ENCODE data around the gene DYRK4. TPM values are rescaled to one million over a fixed set of nuclear protein-coding genes. Genes with fewer than 3 reads are reported as not detected.
A peak's percentile ranks its signal among the peaks of the same experiment; 100 is the strongest.
"Not testable (repeated sequence)": the region's sequence is repeated elsewhere in the genome, so short reads cannot be mapped to it uniquely, and the experiment has no call there.

Gene DYRK4
- total RNA-seq (2012; rRNA removed), result 25.9 and 37.1 TPM in 2 replicates

DNA sequence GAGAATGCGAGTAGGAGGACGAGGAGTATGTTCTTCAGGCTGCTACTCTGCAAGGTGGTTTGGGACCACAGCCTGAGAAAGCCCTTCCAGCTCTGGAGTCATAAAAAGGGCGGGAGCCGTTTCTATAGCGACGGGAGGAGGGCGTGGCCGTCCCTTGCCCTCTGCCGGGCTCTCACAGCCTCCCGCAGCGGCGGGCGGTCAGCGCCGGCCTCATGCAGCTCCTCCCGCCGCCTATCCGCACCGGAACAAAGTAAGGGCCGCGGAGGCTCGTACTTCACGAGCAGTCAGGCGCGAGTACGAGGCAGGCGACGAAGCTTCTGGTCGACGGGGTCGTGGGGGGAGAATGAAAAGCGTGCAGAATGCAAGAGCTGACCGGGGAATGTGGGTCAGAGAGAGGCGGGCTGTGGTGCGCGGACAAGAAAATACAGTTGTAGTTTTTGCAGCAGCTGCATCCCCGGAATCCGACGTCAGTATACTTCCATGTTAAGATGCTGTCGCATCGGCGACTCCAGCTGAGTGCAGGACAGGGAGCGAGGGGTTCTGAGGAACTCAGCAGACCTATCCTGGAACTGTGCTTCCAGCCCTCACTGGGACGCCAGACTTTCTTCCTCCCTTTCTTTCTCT is at the start of gene DYRK4:
DYRK4 (plus strand) TSS at position 175 of the 624 bp plus-strand sequence; CDS start at position 213, 38 bp downstream.
- Histone ChIP-seq H3K4me2 (ENCODE audit: low read length) (peak within 1 kb of the TSS; percentile 86), H3K9me3 (replicated peaks; ENCODE audit: low read length) (no peaks in the 10 kb centered on the region), H3K9ac (ENCODE audit: low read depth, low read length) (peak within 1 kb of the TSS; percentile 44), H3K4me3 (ENCODE audit: low read length) (peak within 1 kb of the TSS; percentile 69), H3K36me3 (ENCODE audit: insufficient read depth, low read length) (no peaks in the 10 kb centered on the region), H3K4me1 (ENCODE audit: control insufficient read depth, insufficient read depth, low read length) (peaks cover 8% of the 10 kb centered on the region), H3K27me3 (ENCODE audit: control insufficient read depth, insufficient read depth, low read length) (no peaks in the 10 kb centered on the region)

GRCh38 chr12:4518106-4518728 is 43.8 kb upstream of the DYRK4 start:
- Histone ChIP-seq H3K4me1 (ENCODE audit: control insufficient read depth, insufficient read depth, low read length) (peaks cover 5% of the 10 kb centered on the region), H3K4me3 (ENCODE audit: low read length) (no peak overlapping the region), H3K9ac (ENCODE audit: low read depth, low read length) (peak overlapping the region; percentile 1), H3K36me3 (ENCODE audit: insufficient read depth, low read length) (peaks cover 16% of the 10 kb centered on the region), H3K27me3 (ENCODE audit: control insufficient read depth, insufficient read depth, low read length) (no peaks in the 10 kb centered on the region), H3K9me3 (replicated peaks; ENCODE audit: low read length) (no peaks in the 10 kb centered on the region), H3K4me2 (ENCODE audit: low read length) (peak overlapping the region; percentile 9)

- not testable (repeated sequence) for H3K4me3 ChIP-seq (ENCODE audit: low read length); H3K9me3 ChIP-seq (replicated peaks; ENCODE audit: low read length); H3K4me2 ChIP-seq (ENCODE audit: low read length); H3K27me3 ChIP-seq (ENCODE audit: control insufficient read depth, insufficient read depth, low read length); H3K9ac ChIP-seq (ENCODE audit: low read depth, low read length); H3K4me1 ChIP-seq (ENCODE audit: control insufficient read depth, insufficient read depth, low read length)
- H3K36me3 ChIP-seq (ENCODE audit: insufficient read depth, low read length), result peaks cover 27% of the 10 kb centered on the region
Measured at GRCh38 chr12:4523443-4523842, 38.6 kb upstream of the DYRK4 start.

GRCh38 chr12:4526923-4527546 is 35.0 kb upstream of the DYRK4 start:
- Histone ChIP-seq H3K9ac (ENCODE audit: low read depth, low read length) (no peak overlapping the region), H3K36me3 (ENCODE audit: insufficient read depth, low read length) (peaks cover 41% of the 10 kb centered on the region), H3K9me3 (replicated peaks; ENCODE audit: low read length) (no peaks in the 10 kb centered on the region), H3K4me2 (ENCODE audit: low read length) (no peak overlapping the region), H3K4me3 (ENCODE audit: low read length) (no peak overlapping the region), H3K4me1 (ENCODE audit: control insufficient read depth, insufficient read depth, low read length) (no peaks in the 10 kb centered on the region), H3K27me3 (ENCODE audit: control insufficient read depth, insufficient read depth, low read length) (no peaks in the 10 kb centered on the region)

GRCh38 chr12:4530160-4530559 is 31.8 kb upstream of the DYRK4 start:
- no peak overlapping the region for H3K4me2 ChIP-seq (ENCODE audit: low read length)
- no peak overlapping the region for H3K4me3 ChIP-seq (ENCODE audit: low read length)
- H3K27me3 ChIP-seq (ENCODE audit: control insufficient read depth, insufficient read depth, low read length), result no peaks in the 10 kb centered on the region
- H3K36me3 ChIP-seq (ENCODE audit: insufficient read depth, low read length), result peaks cover 39% of the 10 kb centered on the region
- H3K9ac ChIP-seq (ENCODE audit: low read depth, low read length), result no peak overlapping the region
- H3K9me3 ChIP-seq (replicated peaks; ENCODE audit: low read length), result no peaks in the 10 kb centered on the region
- no peaks in the 10 kb centered on the region for H3K4me1 ChIP-seq (ENCODE audit: control insufficient read depth, insufficient read depth, low read length)

- Histone ChIP-seq H3K4me1 (ENCODE audit: control insufficient read depth, insufficient read depth, low read length) (no peaks in the 10 kb centered on the region), H3K27me3 (ENCODE audit: control insufficient read depth, insufficient read depth, low read length) (no peaks in the 10 kb centered on the region), H3K9me3 (replicated peaks; ENCODE audit: low read length) (no peaks in the 10 kb centered on the region), H3K9ac (ENCODE audit: low read depth, low read length) (no peak overlapping the region), H3K36me3 (ENCODE audit: insufficient read depth, low read length) (peaks cover 40% of the 10 kb centered on the region), H3K4me2 (ENCODE audit: low read length) (no peak overlapping the region), H3K4me3 (ENCODE audit: low read length) (no peak overlapping the region)
Measured at GRCh38 chr12:4530982-4531586, 30.9 kb upstream of the DYRK4 start.

DNA sequence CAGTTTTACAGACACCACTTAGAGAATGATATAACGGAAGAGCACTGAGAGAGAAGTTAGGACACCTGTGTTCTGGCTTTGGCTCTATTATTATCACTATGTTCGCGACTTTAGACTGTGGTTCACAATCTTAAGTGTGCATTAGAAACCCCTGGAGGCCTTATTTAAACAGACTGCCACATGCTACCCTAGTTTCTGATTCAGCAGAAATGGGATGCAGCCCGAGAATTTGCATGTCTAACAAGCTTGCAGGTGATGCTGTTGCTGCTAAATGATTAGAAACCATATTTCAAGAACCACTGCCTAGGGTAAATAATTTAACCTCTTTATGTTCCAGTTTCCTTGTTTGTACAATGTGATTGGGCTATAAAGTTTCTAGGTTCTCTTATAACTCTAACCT is 26.9 kb upstream of the DYRK4 start:
- Histone ChIP-seq H3K4me1 (ENCODE audit: control insufficient read depth, insufficient read depth, low read length) (peaks cover 14% of the 10 kb centered on the region), H3K4me2 (ENCODE audit: low read length) (no peak overlapping the region), H3K36me3 (ENCODE audit: insufficient read depth, low read length) (peaks cover 27% of the 10 kb centered on the region), H3K9ac (ENCODE audit: low read depth, low read length) (no peak overlapping the region), H3K9me3 (replicated peaks; ENCODE audit: low read length) (no peaks in the 10 kb centered on the region), H3K27me3 (ENCODE audit: control insufficient read depth, insufficient read depth, low read length) (no peaks in the 10 kb centered on the region), H3K4me3 (ENCODE audit: low read length) (no peak overlapping the region)

DNA sequence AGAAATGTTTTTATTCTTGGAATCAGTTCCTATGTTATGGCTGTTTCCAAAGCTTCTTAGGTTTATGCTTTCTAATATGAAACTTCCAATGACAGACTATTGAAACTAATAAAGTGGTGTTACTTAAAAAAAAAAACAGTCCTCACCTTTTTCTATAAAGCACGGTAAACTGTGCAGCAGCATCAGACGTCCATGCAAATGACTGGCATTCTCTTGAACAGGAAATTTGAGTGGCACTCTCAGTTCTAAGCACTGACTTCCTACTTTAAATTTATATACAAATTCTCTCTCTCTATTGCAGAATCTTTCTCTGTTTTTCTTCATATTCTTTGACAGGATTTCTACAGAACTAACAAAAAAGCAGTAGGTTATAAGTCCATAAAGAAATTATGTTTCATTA is 26.1 kb upstream of the DYRK4 start:
- Histone ChIP-seq H3K36me3 (ENCODE audit: insufficient read depth, low read length) (peaks cover 27% of the 10 kb centered on the region), H3K9ac (ENCODE audit: low read depth, low read length) (no peak overlapping the region), H3K27me3 (ENCODE audit: control insufficient read depth, insufficient read depth, low read length) (no peaks in the 10 kb centered on the region), H3K4me2 (ENCODE audit: low read length) (no peak overlapping the region), H3K9me3 (replicated peaks; ENCODE audit: low read length) (no peaks in the 10 kb centered on the region), H3K4me3 (ENCODE audit: low read length) (no peak overlapping the region), H3K4me1 (ENCODE audit: control insufficient read depth, insufficient read depth, low read length) (peaks cover 15% of the 10 kb centered on the region)

DNA sequence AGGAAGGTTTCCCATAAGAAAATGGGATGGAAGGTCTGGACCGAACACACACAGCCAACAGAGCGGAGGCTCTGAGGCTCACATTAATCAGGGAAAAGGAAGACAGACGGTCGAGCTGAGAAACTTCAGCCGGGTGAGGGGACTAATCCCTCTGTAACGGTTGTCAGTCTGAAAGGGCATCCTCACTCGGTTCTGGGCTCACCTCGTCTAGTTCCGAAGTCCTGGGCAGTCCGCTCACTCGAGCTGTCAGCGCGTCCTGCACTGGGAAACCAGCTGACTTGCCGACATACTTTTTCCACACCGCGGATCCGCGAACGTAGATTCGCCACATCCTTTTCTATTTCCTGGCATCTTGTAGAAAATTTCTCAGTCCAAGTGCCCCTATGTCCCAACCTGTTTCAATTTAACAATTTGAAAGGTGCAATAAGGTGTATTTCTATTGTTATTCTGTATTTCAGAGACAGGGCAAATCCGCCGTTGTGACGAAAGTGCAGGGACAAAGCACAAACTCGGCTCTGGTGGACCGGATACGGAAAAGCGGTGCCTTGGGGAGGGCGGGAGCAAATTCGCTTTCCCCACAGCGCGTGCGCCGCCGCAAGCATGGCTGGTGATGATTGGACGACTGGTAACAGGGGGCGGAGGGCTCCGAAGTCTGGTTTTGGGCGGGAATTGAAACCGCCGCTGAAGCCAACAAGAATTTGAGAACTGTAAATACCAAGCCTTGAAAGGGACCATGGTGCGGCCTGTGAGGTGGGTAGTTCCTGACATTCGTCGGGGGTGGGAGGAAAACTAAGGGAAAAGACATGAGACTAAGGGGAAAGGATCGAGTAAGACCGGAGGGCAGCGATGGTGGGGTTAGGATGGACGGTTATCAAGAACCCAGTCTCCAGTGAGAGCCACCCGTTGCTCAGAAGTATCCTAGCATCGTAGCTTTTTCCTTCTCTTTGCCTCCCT is 23.5 kb upstream of the DYRK4 start, which contains the start of gene RAD51AP1:
RAD51AP1 (plus strand) TSS at position 684 of the 954 bp plus-strand sequence; CDS start at position 734, 50 bp downstream.
- Histone ChIP-seq H3K4me1 (ENCODE audit: control insufficient read depth, insufficient read depth, low read length) (peaks cover 15% of the 10 kb centered on the region), H3K9me3 (replicated peaks; ENCODE audit: low read length) (no peaks in the 10 kb centered on the region), H3K27me3 (ENCODE audit: control insufficient read depth, insufficient read depth, low read length) (no peaks in the 10 kb centered on the region), H3K36me3 (ENCODE audit: insufficient read depth, low read length) (peaks cover 12% of the 10 kb centered on the region), H3K4me2 (ENCODE audit: low read length) (peak within 1 kb of the TSS; percentile 82), H3K9ac (ENCODE audit: low read depth, low read length) (peak within 1 kb of the TSS; percentile 97), H3K4me3 (ENCODE audit: low read length) (peak within 1 kb of the TSS; percentile 80)

DNA sequence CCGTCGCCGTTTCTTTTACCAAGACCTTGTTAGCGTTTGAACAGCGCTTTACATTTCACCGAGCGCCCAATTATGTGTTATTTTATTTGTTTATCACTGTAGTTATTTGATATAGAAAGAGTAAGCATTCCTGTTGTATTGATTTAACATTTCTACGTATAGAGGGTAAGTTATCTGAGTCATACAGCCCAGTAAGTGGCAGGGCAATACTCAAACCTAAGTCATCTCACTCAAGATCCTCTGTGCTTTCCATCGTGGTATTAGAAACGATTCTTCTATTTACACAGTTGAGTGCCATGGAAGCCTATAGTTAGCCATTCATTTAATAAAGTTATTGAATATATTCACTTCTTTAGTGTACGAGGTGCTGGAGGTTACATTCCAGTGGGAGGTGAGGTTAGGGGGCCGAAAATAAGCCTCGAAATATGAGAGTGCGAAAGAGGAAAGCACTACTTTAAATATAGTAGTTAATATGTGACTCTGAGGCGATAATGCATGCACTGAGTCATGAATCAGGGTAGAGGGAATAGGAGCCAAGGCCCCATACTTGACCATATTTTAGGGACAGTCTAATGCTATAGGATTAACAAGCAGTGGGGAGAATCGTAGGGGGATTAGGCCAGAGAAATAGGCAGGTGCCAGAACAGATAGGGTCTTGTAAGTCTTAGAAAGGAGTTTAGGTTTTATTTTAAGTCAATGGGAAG is 22.7 kb upstream of the DYRK4 start:
- H3K4me2 ChIP-seq (ENCODE audit: low read length), result peak overlapping the region; percentile 82
- H3K4me1 ChIP-seq (ENCODE audit: control insufficient read depth, insufficient read depth, low read length), result peaks cover 15% of the 10 kb centered on the region
- peak overlapping the region; percentile 80 for H3K4me3 ChIP-seq (ENCODE audit: low read length)
- H3K27me3 ChIP-seq (ENCODE audit: control insufficient read depth, insufficient read depth, low read length), result no peaks in the 10 kb centered on the region
- H3K9ac ChIP-seq (ENCODE audit: low read depth, low read length), result peak overlapping the region; percentile 97
- H3K9me3 ChIP-seq (replicated peaks; ENCODE audit: low read length), result no peaks in the 10 kb centered on the region
- H3K36me3 ChIP-seq (ENCODE audit: insufficient read depth, low read length), result peaks cover 10% of the 10 kb centered on the region

Data from skeletal muscle satellite cell (primary cell).